GM18498 (cell line): ENCODE measurements around the gene APOO.
"Not testable (repeated sequence)": the region's sequence is repeated elsewhere in the genome, so short reads cannot be mapped to it uniquely, and the experiment has no call there.

Experiments used
- ATAC-seq: cut with Tn5 transposase; IDR thresholded peaks from one replicate; pipeline ENCODE4 v1.9.1; 2021; ENCODE audit warnings: mild to moderate bottlenecking, moderate library complexity; ENCODE audit not compliant: unreplicated experiment

The APOO gene

GRCh38 chrX:23861215-23861896 is 46.4 kb downstream of the APOO start:
- ATAC-seq: no peak

GRCh38 chrX:23859238-23859637 is 48.5 kb downstream of the APOO start:
- ATAC-seq: not testable (repeated sequence)

- ATAC-seq: no peak
Measured at GRCh38 chrX:23857935-23858334, 49.8 kb downstream of the APOO start.

GRCh38 chrX:23857363-23857762 is 50.4 kb downstream of the APOO start:
- no peak for ATAC-seq

- ATAC-seq: no peak
Measured at GRCh38 chrX:23855569-23855968, 52.2 kb downstream of the APOO start.

GRCh38 chrX:23854945-23855344 is 52.8 kb downstream of the APOO start:
- ATAC-seq: no peak

- no peak for ATAC-seq
Measured at GRCh38 chrX:23854122-23854521, 53.6 kb downstream of the APOO start.

GRCh38 chrX:23851544-23851943 is 56.2 kb downstream of the APOO start:
- ATAC-seq: no peak

- ATAC-seq: no peak
Measured at GRCh38 chrX:23849241-23849640, 58.5 kb downstream of the APOO start.

GRCh38 chrX:23845351-23845817 is 62.4 kb downstream of the APOO start:
- ATAC-seq: no peak

GRCh38 chrX:23844502-23845138 is 63.1 kb downstream of the APOO start:
- no peak for ATAC-seq

GRCh38 chrX:23841847-23842522 is 65.8 kb downstream of the APOO start:
- ATAC-seq: no peak

- ATAC-seq: no peak
Measured at GRCh38 chrX:23840674-23841073, 67.1 kb downstream of the APOO start.

GRCh38 chrX:23838953-23839352 is 68.8 kb downstream of the APOO start:
- ATAC-seq: no peak

GRCh38 chrX:23832721-23833120 is 75.0 kb downstream of the APOO start:
- no peak for ATAC-seq

GRCh38 chrX:23828881-23829280 is 78.9 kb downstream of the APOO start:
- no peak for ATAC-seq

GRCh38 chrX:23826653-23827052 is 81.1 kb downstream of the APOO start:
- ATAC-seq: no peak

- ATAC-seq: no peak
Measured at GRCh38 chrX:23826216-23826615, 81.5 kb downstream of the APOO start.

GRCh38 chrX:23825675-23826074 is 82.1 kb downstream of the APOO start:
- no peak for ATAC-seq

GRCh38 chrX:23822841-23823240 is 84.9 kb downstream of the APOO start:
- no peak for ATAC-seq

- ATAC-seq: no peak
Measured at GRCh38 chrX:23822397-23822796, 85.3 kb downstream of the APOO start.

- no peak for ATAC-seq
Measured at GRCh38 chrX:23821847-23822246, 85.9 kb downstream of the APOO start.
